ENCODE data around the gene ABCA7. TPM values are rescaled to one million over a fixed set of nuclear protein-coding genes. Genes with fewer than 3 reads are reported as not detected.

The ABCA7 gene
- total RNA-seq, 1 experiment from 2014 or later: 91.4 TPM

DNA sequence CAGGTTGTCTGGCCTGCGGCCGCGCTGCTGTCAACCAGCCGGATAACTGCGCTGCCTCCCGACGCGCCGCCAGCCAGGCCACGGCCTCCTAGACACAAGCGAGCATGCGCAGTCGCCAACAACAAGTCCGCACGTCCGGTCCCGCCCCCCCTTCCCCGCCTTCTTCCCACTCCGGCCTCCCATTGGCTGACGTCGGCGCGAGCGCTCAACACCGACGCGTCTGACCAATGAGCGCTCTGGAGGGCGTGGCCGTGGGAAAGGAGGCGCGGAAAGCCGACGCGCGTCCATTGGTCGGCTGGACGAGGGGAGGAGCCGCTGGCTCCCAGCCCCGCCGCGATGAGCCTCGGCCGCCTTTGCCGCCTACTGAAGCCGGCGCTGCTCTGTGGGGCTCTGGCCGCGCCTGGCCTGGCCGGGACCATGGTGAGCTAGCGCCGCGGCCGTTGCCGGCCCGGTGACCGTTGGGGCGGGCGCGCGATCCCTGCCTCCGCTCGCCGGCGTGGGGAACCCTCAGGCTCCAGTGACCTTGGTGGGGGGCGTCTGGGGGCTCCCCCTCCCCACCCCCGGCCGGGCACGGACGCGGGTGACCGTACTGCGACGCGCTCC lies 63.9 kb downstream of the ABCA7 start, which contains the start of gene GPX4:
TSS of gene GPX4 (plus strand) at position 287 of the 603 bp plus-strand sequence. CDS start at position 337, 50 bp downstream.
- Histone ChIP-seq H3K9me3 (ENCODE audit: control insufficient read depth in 1 of 2, insufficient read depth in 1 of 2, low read depth in 1 of 2, low read length in 2 of 2) (peaks cover 0 to 4% of the 10 kb centered on the region in 2 experiments; a peak in 1 of 4 replicates), H3K27ac (ENCODE audit: low read depth, low read length) (peak within 1 kb of the TSS; percentile 99), H3K9me2 (ENCODE audit: insufficient read depth) (no peaks in the 10 kb centered on the region), H4K20me1 (ENCODE audit: insufficient read depth) (no peaks in the 10 kb centered on the region), H2AFZ (ENCODE audit: low read depth, low read length, poor library complexity, severe bottlenecking) (no peak within 1 kb of the TSS), H3K4me2 (ENCODE audit: low read length) (peak within 1 kb of the TSS; percentile 98), H3K36me3 (ENCODE audit: control insufficient read depth in 1 of 2, insufficient read depth in 2 of 2, low read length in 2 of 2) (peaks cover 4 to 17% of the 10 kb centered on the region in 2 experiments; a peak in 3 of 4 replicates), H3K27me3 (ENCODE audit: insufficient read depth, low read length) (no peaks in the 10 kb centered on the region), H3K9ac (ENCODE audit: low read length) (peak within 1 kb of the TSS; percentile 98), H3K4me3 (replicated peaks in 1 of 2; ENCODE audit: low read depth in 1 of 2, low read length in 2 of 2) (peak within 1 kb of the TSS; percentile 61 to 88), H3K79me2 (ENCODE audit: insufficient read depth, low read length) (peaks cover 24% of the 10 kb centered on the region), H3K4me1 (ENCODE audit: control insufficient read depth in 1 of 2, insufficient read depth in 2 of 2, low read length in 2 of 2) (peaks cover 32 to 74% of the 10 kb centered on the region in 2 experiments)
- intact Hi-C loops (cut with micrococcal nuclease): loop anchor here (5.0 kb wide), 4 partner anchors 42 to 138 kb away; partner anchors contain the start of genes ATP5F1D and CNN2
- TF ChIP-seq YY1 (IDR thresholded peaks at IDR 0.05; ENCODE audit: extremely low read depth, insufficient replicate concordance, low read depth, low read length) (peak; percentile 6), FOSL1 (IDR thresholded peaks at IDR 0.05; ENCODE audit: low read depth) (no peak), TCF7L2 (IDR thresholded peaks at IDR 0.05; ENCODE audit: borderline replicate concordance, extremely low read depth, insufficient read depth, insufficient read length) (no peak), SIN3A (IDR thresholded peaks at IDR 0.05; ENCODE audit: low read depth) (peak; percentile 90), ELF1 (IDR thresholded peaks at IDR 0.05; ENCODE audit: borderline replicate concordance, low read depth) (no peak), SRF (IDR thresholded peaks at IDR 0.05; ENCODE audit: low read depth) (no peak), POLR2AphosphoS5 (IDR thresholded peaks at IDR 0.05; ENCODE audit: low read depth, low read length) (peak; percentile 97), CEBPB (IDR thresholded peaks at IDR 0.05; ENCODE audit: low read depth) (no peak), EGR1 (IDR thresholded peaks at IDR 0.05; ENCODE audit: low read depth) (no peak), EZH2 (IDR thresholded peaks at IDR 0.05) (no peak), ZFX (IDR thresholded peaks at IDR 0.05) (no peak; the same call in 1 of the 2 replicates), EZH2phosphoT487 (IDR thresholded peaks at IDR 0.05; ENCODE audit: borderline replicate concordance) (no peak), RAD21 (IDR thresholded peaks at IDR 0.05; ENCODE audit: low read depth) (no peak), POLR2A (IDR thresholded peaks at IDR 0.05; ENCODE audit: borderline replicate concordance, extremely low read depth, insufficient read depth, insufficient read length) (peak; percentile 97), ZNF274 (IDR thresholded peaks at IDR 0.05; ENCODE audit: low read depth, low read length) (no peak), SP1 (IDR thresholded peaks at IDR 0.05; ENCODE audit: low read depth) (peak; percentile 92)
- TF ChIP-seq, protein P1, sequence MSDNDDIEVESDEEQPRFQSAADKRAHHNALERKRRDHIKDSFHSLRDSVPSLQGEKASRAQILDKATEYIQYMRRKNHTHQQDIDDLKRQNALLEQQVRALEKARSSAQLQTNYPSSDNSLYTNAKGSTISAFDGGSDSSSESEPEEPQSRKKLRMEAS (IDR thresholded peaks at IDR 0.05): peak; percentile 67
- TF ChIP-seq, protein P2, sequence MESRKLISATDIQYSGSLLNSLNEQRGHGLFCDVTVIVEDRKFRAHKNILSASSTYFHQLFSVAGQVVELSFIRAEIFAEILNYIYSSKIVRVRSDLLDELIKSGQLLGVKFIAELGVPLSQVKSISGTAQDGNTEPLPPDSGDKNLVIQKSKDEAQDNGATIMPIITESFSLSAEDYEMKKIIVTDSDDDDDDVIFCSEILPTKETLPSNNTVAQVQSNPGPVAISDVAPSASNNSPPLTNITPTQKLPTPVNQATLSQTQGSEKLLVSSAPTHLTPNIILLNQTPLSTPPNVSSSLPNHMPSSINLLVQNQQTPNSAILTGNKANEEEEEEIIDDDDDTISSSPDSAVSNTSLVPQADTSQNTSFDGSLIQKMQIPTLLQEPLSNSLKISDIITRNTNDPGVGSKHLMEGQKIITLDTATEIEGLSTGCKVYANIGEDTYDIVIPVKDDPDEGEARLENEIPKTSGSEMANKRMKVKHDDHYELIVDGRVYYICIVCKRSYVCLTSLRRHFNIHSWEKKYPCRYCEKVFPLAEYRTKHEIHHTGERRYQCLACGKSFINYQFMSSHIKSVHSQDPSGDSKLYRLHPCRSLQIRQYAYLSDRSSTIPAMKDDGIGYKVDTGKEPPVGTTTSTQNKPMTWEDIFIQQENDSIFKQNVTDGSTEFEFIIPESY (IDR thresholded peaks at IDR 0.05; ENCODE audit: extremely low read depth, insufficient replicate concordance, low read length): no peak
- TF ChIP-seq, protein P3, sequence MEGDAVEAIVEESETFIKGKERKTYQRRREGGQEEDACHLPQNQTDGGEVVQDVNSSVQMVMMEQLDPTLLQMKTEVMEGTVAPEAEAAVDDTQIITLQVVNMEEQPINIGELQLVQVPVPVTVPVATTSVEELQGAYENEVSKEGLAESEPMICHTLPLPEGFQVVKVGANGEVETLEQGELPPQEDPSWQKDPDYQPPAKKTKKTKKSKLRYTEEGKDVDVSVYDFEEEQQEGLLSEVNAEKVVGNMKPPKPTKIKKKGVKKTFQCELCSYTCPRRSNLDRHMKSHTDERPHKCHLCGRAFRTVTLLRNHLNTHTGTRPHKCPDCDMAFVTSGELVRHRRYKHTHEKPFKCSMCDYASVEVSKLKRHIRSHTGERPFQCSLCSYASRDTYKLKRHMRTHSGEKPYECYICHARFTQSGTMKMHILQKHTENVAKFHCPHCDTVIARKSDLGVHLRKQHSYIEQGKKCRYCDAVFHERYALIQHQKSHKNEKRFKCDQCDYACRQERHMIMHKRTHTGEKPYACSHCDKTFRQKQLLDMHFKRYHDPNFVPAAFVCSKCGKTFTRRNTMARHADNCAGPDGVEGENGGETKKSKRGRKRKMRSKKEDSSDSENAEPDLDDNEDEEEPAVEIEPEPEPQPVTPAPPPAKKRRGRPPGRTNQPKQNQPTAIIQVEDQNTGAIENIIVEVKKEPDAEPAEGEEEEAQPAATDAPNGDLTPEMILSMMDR (IDR thresholded peaks at IDR 0.05 in 2 of 3, conservative IDR thresholded peaks at IDR 0.05 in 1 of 3; ENCODE audit: borderline replicate concordance in 1 of 3, insufficient read depth in 1 of 3, low read depth in 2 of 3, low read length in 2 of 3): no peak
- ChIA-PET RAD21 (ENCODE audit: low non-redundant PET in 1 of 2, low total read pairs in 2 of 2, uncharacterized antibody in 2 of 2, unreplicated experiment in 2 of 2) (no interaction called here), CTCF (interaction anchor here (0.5 to 2.3 kb wide), 3 partner anchors 9 to 91 kb away, joined by 3 to 12 read pairs (median 6); no protein-coding TSS in a partner anchor), POLR2A (interaction anchor here (0.7 to 3.6 kb wide), 11 partner anchors 10 to 82 kb away, joined by 3 to 17 read pairs (median 3); partner anchors contain the start of gene RNU6-2)
- ATAC-seq (peak; percentile 73), DNase-seq (ENCODE audit: low read depth, low spot score) (peak; percentile 98)
- no TSS peak for BruUV-seq (replicated peaks)

All from HCT116 (cell line).